Measurements from ENCODE around the gene ARL5A.

Gene ARL5A

GRCh38 chr2:151765760-151766410 is 62.3 kb downstream of the ARL5A start:
- no peak for DNase-seq

- no peak for DNase-seq
Observed at GRCh38 chr2:151762694-151763093, 65.5 kb downstream of the ARL5A start.

DNA sequence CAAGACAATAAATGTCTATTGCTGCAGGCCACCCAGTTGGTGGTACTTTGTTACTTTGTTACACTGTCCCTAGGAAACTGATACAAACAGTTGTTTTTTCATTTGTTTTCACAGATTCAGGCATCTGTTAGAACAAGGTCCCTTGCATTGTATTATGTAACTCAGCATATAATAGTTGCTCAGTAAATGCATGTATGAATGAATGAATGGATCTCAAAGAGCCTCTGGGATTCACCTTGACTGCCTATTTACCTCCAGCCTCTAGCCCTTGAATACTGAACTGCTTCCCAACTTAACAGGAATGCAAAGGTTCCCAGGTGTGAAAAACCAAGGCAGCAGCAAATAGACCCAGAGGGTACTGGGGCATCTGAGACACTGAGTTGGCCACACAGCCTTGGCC is 66.5 kb downstream of the ARL5A start:
- no peak for DNase-seq

GRCh38 chr2:151761193-151761592 is 67.0 kb downstream of the ARL5A start:
- no peak for DNase-seq

DNA sequence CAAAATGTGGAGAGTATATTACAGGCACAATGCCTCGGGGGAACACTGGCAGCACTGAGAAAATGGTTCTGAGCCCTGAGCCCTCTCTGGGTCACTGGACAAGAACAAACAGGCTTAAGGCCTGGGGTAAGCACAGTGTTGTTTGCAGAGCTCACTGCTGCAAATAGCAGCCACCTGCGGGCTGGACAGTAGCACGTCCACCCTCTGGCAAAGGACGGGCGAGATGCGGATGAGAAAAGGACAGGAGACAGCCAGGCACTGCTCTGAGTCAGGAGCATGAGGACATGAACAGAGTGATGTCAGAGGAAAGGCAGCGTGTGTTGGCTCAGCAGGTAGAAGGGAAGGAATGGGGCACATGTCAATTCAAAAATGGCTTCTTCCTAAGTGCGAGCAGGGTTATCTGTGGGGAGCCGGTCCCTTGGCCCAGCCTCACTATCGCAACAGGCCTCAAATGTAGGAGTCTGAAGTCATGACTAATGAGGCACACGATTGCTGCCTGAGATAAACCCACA is 68.0 kb downstream of the ARL5A start:
- DNase-seq: no peak

DNA sequence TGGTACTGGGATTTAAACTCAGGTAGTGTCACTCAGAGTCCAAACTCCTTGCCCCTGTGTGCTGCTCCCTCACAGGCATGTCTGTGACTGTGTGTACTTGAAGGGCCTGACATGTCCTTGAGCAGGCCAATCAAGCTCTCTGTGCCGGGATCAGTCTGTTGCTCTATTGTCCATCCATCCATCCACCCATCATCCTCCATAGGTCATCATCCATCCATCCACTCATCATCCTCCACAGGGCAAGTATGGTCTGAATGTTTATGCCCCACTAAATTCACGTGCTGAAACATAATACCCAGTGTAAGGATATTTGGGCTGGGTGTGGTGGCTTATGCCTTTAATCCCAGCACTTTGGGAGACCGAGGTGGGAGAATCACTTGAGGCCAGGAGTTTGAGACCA is 69.5 kb downstream of the ARL5A start:
- no peak for DNase-seq

- DNase-seq: peak; percentile 58
Observed at GRCh38 chr2:151757861-151758260, 70.4 kb downstream of the ARL5A start.

DNA sequence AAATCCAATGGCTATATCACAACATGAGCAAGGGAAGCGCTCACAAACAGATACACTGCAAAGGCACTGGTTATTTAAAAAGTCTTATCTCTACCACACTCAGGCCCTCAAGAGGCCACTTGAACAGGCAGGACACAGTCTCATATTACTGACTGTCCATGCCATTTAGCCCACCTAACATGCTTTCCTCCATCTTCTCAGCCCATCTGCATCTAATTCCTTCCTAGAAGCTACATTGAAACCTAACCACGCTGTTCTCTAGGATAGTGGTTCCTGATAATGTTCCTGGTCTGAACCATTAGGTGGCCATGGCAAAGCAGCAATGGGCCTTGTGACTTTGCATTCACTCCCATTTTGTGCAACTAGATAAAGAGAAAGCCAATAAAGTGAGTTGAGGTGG is 71.4 kb downstream of the ARL5A start:
- no peak for DNase-seq

- DNase-seq: no peak
Observed at GRCh38 chr2:151754253-151754897, 73.8 kb downstream of the ARL5A start.

DNA sequence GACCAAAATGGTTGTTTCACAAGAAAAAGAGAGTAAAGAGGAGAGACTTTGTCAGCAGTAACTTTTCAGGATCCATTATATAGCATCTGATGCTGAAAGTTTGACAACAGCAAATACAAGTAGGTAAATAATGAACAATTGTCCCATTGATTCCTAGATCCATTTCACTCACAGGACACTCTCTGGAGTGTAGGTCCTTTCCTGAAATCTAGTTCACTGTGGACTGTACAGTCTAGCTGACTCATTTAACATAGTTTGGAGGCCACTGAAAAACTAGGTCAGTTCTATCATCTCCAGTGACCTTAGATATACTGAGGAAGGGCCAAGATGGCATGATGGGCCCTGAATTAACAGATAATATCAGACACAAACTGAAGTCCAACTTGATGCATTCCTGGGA is 74.7 kb downstream of the ARL5A start:
- no peak for DNase-seq
